Stomach smooth muscle (tissue), 2 donors: Measurements from ENCODE around the gene RBP3.

ENCODE experiments used
- H3K27ac ChIP-seq: one replicate; pipeline ENCODE4 v1.7.0; 2013; ENCODE audit warnings: mild to moderate bottlenecking, low read length, inconsistent platforms
- H3K27me3 ChIP-seq, 2 donors: one replicate each; pipeline ENCODE4 v1.7.0; 2013; ENCODE audit warnings: low read length in 2 of 2; ENCODE audit not compliant: insufficient read depth in 2 of 2, control insufficient read depth in 1 of 2
- H3K36me3 ChIP-seq, 2 donors: one replicate each; pipeline ENCODE4 v1.7.0; 2013; ENCODE audit warnings: low read length in 2 of 2; ENCODE audit not compliant: control insufficient read depth in 2 of 2, insufficient read depth in 2 of 2
- H3K4me1 ChIP-seq: one replicate; pipeline ENCODE4 v1.7.0; 2013; ENCODE audit warnings: low read length; ENCODE audit not compliant: control insufficient read depth, insufficient read depth
- H3K4me3 ChIP-seq, 2 donors: one replicate each; pipeline ENCODE4 v1.7.0; 2013; ENCODE audit warnings: low read length in 2 of 2
- H3K9ac ChIP-seq, 2 donors: one replicate each; pipeline ENCODE4 v1.7.0; 2013; ENCODE audit warnings: low read length in 2 of 2, mild to moderate bottlenecking in 1 of 2
- H3K9me3 ChIP-seq, 2 donors: one replicate each; pipeline ENCODE4 v1.7.0; 2013; ENCODE audit warnings: low read length in 2 of 2; ENCODE audit not compliant: control insufficient read depth in 2 of 2
- donor health status: healthy.
- donor health status: Pancreatic carcinoma.

Gene RBP3

DNA sequence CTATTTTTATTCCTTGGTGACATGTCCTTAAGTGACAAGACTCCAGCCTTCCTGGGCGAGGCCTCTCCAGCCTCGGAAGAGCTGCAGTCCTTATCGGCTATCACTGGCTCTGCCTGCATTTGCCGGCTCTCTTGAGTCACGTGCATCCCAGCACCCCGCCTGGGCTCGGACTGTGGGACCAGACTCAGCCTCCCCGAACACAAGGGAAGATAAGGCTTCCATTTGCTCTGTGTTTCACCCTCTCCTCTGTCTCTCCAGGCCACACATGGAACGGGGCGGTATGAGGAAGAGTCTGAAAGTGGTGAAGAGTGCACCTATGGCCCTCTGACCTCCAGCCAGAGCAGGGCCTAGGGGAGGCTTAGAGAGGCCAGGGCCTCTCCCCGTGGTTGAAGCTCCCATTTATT lies 21.2 kb upstream of the RBP3 start:
- Histone ChIP-seq H3K9me3 (no peaks in the 10 kb centered on the region), H3K27me3 (peaks cover 4 to 5% of the 10 kb centered on the region in 2 donors), H3K27ac (no peak overlapping the region), H3K9ac (no peak overlapping the region), H3K4me3 (no peak overlapping the region), H3K36me3 (no peaks in the 10 kb centered on the region), H3K4me1 (no peaks in the 10 kb centered on the region)

DNA sequence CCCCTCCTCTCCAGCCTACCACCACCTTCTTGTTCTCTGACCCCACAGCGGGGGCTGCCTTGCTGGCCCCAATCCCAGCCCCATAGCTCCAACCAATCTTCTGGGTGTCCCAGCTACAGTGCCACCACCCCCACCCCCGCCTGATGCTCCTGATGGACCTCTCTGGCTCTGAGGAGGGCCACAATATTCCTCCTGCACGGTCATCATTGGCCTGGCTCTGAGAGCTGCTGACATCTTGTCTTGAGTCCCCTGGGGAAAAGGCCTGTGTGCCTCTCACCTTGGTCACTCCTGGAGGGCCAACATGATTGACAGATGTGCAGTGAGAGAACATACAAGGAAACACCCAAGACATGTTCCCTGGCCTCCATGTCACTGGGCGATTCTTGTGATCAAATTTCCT lies 18.3 kb upstream of the RBP3 start:
- Histone ChIP-seq H3K9me3 (no peaks in the 10 kb centered on the region), H3K36me3 (no peaks in the 10 kb centered on the region), H3K4me1 (no peaks in the 10 kb centered on the region), H3K4me3 (no peak overlapping the region), H3K9ac (no peak overlapping the region), H3K27me3 (no peaks in the 10 kb centered on the region), H3K27ac (no peak overlapping the region)

DNA sequence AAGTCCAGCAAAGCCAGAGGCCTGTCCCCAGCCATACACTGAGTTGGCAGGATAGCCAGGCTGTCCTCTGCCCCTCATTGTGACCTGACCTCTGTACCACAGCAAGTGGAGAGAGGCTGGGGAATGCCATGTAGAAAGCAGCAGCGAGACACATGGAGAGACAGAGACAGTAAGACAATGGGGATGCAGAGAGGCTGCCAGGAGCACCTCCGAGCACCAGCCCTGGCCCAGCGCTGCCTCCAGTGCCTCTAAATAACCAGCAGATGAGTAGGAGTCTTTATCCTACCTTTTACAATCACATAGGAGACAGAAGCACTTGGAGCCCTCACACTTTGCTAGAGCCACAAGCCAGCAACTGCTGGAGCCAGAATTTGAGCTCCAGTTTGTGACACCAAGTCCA lies 17.8 kb upstream of the RBP3 start:
- Histone ChIP-seq H3K4me1 (no peaks in the 10 kb centered on the region), H3K27ac (no peak overlapping the region), H3K4me3 (no peak overlapping the region)

DNA sequence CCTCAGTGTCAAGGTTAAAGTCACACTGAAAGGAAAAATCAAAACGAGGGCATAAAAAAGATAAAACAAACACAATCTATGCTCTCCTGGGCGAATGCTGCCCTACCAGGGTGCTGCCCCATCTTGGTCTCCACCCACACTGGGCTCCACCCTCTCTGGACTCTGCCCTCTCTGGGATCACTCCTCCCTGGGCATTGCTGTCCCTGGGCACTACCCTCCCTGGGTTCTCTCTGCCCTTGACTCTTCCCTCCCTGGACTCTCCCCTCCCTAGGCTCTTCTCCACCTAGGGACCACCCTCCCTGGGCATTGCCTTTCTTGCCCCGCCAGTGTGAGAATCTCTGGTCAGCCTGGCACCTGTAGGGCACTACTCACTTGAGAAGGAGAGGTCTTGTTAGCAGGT lies 17.4 kb upstream of the RBP3 start:
- no peak overlapping the region for H3K4me3 ChIP-seq
- H3K9ac ChIP-seq: no peak overlapping the region
- no peak overlapping the region for H3K27ac ChIP-seq
- H3K9me3 ChIP-seq: no peaks in the 10 kb centered on the region
- H3K27me3 ChIP-seq: no peaks in the 10 kb centered on the region
- no peaks in the 10 kb centered on the region for H3K4me1 ChIP-seq
- H3K36me3 ChIP-seq: no peaks in the 10 kb centered on the region

More for the DNA sequence above, 17.8 kb upstream of the RBP3 start:
- Histone ChIP-seq H3K27me3 (no peaks in the 10 kb centered on the region), H3K9me3 (no peaks in the 10 kb centered on the region), H3K36me3 (no peaks in the 10 kb centered on the region), H3K9ac (no peak overlapping the region)

DNA sequence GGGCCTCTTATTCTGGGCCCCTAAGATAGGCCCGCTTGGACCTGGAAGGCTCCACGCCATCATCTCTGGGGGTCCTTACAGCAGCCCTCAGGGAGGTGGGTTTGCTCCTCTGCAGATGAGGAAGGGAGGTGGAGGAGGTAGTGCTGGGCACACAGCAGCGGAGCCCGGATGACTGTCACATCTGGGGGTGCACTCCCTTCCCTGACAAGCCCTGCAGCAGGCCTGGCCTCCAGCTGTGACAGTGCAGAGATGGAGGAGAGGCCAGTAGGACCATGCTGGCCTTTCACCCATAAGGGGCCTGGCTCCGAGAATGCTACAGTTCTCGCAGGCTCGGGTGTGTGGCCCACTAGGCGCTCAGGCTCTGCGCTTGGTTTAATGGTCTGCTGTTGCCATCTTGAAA lies 16.7 kb upstream of the RBP3 start:
- Histone ChIP-seq H3K27me3 (no peaks in the 10 kb centered on the region), H3K9me3 (no peaks in the 10 kb centered on the region), H3K36me3 (no peaks in the 10 kb centered on the region), H3K9ac (no peak overlapping the region), H3K4me1 (no peaks in the 10 kb centered on the region), H3K4me3 (no peak overlapping the region), H3K27ac (no peak overlapping the region)

DNA sequence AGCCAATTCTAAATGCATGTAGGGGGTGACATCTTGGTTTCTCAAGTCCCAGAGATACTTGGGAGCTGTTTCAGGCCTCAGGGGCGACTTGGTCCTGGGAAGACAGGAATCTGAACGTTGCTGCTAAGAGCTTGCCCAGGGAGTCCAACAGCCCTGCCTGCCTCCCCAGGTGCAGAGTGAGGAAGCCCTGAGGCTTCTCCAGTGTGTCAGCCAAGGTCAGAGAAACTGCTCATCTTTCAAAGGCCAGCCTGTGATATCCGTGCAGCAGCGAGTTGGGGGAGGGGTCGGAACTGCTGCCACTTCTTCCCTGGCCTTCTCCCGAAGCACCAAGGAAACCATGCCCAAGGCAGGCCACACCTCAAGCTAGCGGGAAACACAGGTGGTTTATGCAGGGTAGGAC lies 16.2 kb upstream of the RBP3 start:
- no peak overlapping the region for H3K9ac ChIP-seq
- H3K27me3 ChIP-seq: no peaks in the 10 kb centered on the region
- no peaks in the 10 kb centered on the region for H3K9me3 ChIP-seq
- no peaks in the 10 kb centered on the region for H3K36me3 ChIP-seq
- no peaks in the 10 kb centered on the region for H3K4me1 ChIP-seq
- H3K4me3 ChIP-seq: no peak overlapping the region
- no peak overlapping the region for H3K27ac ChIP-seq

DNA sequence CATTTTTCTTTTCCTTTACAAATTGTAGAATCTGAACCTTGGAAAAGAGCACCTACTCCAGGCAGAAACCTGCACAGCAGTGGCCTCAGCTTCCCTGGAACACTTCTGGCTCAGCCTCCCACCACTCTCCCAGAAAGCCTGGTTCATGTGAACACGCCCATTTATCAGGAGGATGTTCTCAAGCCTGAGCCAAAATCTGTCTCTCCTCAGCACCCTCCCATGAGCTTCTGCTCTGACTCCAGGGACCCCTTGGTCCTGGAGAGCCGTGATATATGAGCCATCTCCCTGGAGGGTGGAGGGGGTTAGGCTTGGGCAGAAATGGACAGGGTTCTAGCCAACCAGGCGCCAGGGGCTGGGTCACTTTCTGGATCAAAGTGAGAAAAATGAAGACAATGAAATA lies 15.8 kb upstream of the RBP3 start:
- H3K4me3 ChIP-seq: no peak overlapping the region
- no peaks in the 10 kb centered on the region for H3K36me3 ChIP-seq
- no peaks in the 10 kb centered on the region for H3K9me3 ChIP-seq
- H3K27me3 ChIP-seq: no peaks in the 10 kb centered on the region
- no peak overlapping the region for H3K9ac ChIP-seq
- H3K27ac ChIP-seq: no peak overlapping the region
- no peaks in the 10 kb centered on the region for H3K4me1 ChIP-seq

DNA sequence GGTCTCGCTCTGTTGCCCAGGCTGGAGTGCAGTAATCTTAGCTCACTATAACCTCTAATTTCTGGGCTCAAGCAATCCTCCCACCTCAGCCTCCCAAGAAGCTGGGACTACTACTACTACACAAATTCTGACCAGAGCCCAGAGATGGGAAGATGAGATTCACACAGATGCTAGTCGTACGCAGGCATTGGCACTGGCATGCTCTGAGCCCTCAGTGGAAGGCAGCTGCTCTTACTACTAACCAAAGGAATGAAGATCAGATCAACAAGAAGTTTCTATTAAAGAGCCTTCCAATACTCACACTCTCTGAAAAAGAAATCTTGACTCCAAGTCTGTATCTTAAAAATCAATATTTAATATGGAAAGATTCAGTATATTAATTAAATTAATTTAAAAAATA lies 15.2 kb upstream of the RBP3 start:
- no peak overlapping the region for H3K27ac ChIP-seq
- H3K4me3 ChIP-seq: no peak overlapping the region
- H3K27me3 ChIP-seq: no peaks in the 10 kb centered on the region
- H3K9ac ChIP-seq: no peak overlapping the region
- H3K9me3 ChIP-seq: no peaks in the 10 kb centered on the region
- no peaks in the 10 kb centered on the region for H3K4me1 ChIP-seq
- H3K36me3 ChIP-seq: no peaks in the 10 kb centered on the region

DNA sequence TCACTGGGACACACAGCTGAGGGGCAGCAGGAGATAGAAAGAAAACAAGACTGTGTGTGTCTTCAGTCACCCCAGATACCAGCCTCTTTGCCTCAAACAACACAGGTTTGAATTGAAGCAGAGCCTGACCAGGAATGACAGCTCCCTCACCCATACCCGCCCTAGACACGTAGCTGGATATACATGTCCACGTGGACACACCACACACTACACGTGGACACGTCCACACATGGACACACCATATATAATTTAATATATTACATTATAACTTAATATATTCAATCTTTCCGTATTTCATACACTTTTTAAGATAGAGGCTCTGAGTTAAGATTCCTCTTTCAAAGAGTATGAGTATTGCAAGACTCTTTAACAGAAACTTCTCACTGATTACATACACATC lies 14.6 kb upstream of the RBP3 start:
- Histone ChIP-seq H3K9ac (no peak overlapping the region), H3K27ac (no peak overlapping the region), H3K36me3 (no peaks in the 10 kb centered on the region), H3K4me1 (no peaks in the 10 kb centered on the region), H3K4me3 (no peak overlapping the region), H3K9me3 (no peaks in the 10 kb centered on the region), H3K27me3 (no peaks in the 10 kb centered on the region)

DNA sequence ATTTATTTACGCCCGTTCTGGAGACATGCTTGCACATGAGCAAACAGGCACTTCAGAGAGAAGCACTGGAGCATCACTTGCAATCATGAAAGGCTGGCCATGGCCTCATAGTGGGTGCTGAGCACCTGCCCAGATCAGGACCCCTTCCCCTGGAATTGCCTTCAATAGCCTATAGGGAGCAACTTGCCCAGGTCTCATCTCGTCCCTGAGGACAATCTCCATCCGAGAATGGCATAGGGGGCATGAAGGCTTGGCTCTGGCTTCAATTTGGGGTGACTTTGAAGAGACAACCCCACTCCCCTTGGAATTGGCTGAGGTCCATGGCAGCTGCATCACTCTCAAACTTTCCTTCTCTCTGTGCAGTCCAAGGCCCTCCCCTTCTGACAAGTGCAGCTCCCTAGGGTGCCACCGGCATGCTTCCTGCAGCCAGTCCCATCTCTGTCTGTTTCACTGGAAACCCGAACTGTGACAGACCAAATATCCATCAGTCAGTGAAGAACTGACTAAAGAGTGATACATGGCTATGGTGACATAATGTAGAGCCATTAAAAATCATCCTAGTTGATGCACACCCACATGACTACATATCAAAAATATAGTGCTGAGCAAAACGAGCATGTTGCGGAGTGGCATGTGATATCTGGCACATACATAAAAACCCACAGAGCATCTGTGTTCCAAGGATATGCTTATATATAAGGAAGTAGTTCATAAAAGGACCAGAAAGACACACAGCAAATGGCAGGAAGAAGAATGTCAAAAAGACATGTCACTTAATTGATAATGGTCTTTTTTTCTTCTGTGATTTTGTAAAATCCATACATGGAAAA lies 13.5 kb upstream of the RBP3 start:
- H3K27ac ChIP-seq: no peak overlapping the region
- no peaks in the 10 kb centered on the region for H3K4me1 ChIP-seq
- H3K9me3 ChIP-seq: no peaks in the 10 kb centered on the region
- no peaks in the 10 kb centered on the region for H3K36me3 ChIP-seq
- no peaks in the 10 kb centered on the region for H3K27me3 ChIP-seq
- H3K4me3 ChIP-seq: no peak overlapping the region
- H3K9ac ChIP-seq: no peak overlapping the region

DNA sequence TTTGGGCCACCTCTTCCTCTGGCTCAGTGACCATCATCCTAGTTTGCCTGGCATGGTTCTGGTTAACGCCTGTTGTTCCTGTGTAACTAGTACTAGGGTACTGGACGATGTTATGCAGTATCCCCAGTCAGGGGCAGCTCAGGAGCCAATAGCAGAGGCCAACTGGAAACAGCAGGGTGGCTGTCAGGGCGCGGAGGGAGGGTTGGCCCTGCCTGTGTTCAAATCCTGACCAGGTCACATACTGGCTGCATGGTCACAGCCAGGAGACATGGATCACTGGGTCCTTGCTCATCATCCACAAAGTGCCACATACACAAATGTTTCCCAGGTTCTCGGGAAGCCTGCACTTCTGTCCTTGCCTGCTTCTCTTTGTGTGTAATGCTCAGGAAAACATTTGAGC lies 12.3 kb upstream of the RBP3 start:
- H3K9ac ChIP-seq: no peak overlapping the region
- no peaks in the 10 kb centered on the region for H3K27me3 ChIP-seq
- H3K36me3 ChIP-seq: no peaks in the 10 kb centered on the region
- no peaks in the 10 kb centered on the region for H3K9me3 ChIP-seq
- no peak overlapping the region for H3K27ac ChIP-seq
- H3K4me1 ChIP-seq: no peaks in the 10 kb centered on the region
- no peak overlapping the region for H3K4me3 ChIP-seq
